SK-N-SH (cell line): ENCODE results near the gene CALU.

Experiments used
- CTCF ChIP-seq: fragments of 200-600 bp; sonication (generic); IDR thresholded peaks from 2 replicates; pipeline ENCODE4 v1.6.1; 2017; ENCODE audit warnings: antibody characterized with exemption, mild to moderate bottlenecking, moderate library complexity
- EP300 ChIP-seq, 2 experiments: IDR thresholded peaks; 2 replicates each; pipeline versions ENCODE4 v1.4.0 to v1.6.1; 2012; ENCODE audit warnings: borderline replicate concordance in 1 of 2, low read depth in 1 of 2, low read length in 1 of 2
- EZH2phosphoT487 ChIP-seq: fragments of 200-600 bp; sonication (generic); IDR thresholded peaks from 2 replicates; pipeline ENCODE4 v1.6.1; 2017; ENCODE audit warnings: low read depth, mixed run types, mild to moderate bottlenecking, antibody characterized with exemption, moderate library complexity, borderline replicate concordance
- IRF3 ChIP-seq: fragments of 150-350 bp; IDR thresholded peaks from 2 replicates; pipeline ENCODE4 v1.6.1; 2016; ENCODE audit warnings: mild to moderate bottlenecking, low read depth, low read length
- JUND ChIP-seq: IDR thresholded peaks from 2 replicates; pipeline ENCODE4 v1.4.0; 2012
- MXI1 ChIP-seq: IDR thresholded peaks from 2 replicates; pipeline ENCODE4 v1.6.1; 2012; ENCODE audit warnings: mild to moderate bottlenecking, low read depth, low read length, improper control_type of control experiment
- POLR2AphosphoS5 ChIP-seq: IDR thresholded peaks from 2 replicates; pipeline ENCODE4 v1.6.1; 2012; ENCODE audit warnings: low read depth, low read length
- RCOR1 ChIP-seq: fragments of 150-350 bp; IDR thresholded peaks from 2 replicates; pipeline ENCODE4 v1.6.1; 2017; ENCODE audit warnings: antibody characterized with exemption, low read length
- SMC3 ChIP-seq: IDR thresholded peaks from 2 replicates; pipeline ENCODE4 v1.6.1; 2012; ENCODE audit warnings: low read depth, low read length, improper control_type of control experiment
- TAF1 ChIP-seq: IDR thresholded peaks from 2 replicates; pipeline ENCODE4 v1.6.1; 2012; ENCODE audit warnings: low read depth, mild to moderate bottlenecking, low read length, moderate library complexity, borderline replicate concordance
- USF2 ChIP-seq: fragments of 150-350 bp; IDR thresholded peaks from 2 replicates; pipeline ENCODE4 v1.6.1; 2017; ENCODE audit warnings: antibody characterized with exemption, low read length, low read depth, borderline replicate concordance
- YY1 ChIP-seq: IDR thresholded peaks from 2 replicates; pipeline ENCODE4 v1.4.0; 2012; ENCODE audit warnings: low read depth, mild to moderate bottlenecking

- TF ChIP-seq YY1 (no peak), EZH2phosphoT487 (no peak), SMC3 (no peak), CTCF (no peak), EP300 (IDR thresholded peaks at IDR 0.05; ENCODE audit: borderline replicate concordance in 1 of 2, low read depth in 1 of 2, low read length in 1 of 2) (no peak), TAF1 (no peak), USF2 (no peak), IRF3 (no peak), MXI1 (no peak), RCOR1 (no peak), POLR2AphosphoS5 (no peak), JUND (no peak)
These were observed 39.9 kb upstream of the CALU start for GRCh38 chr7:128699196-128699712.
